GM21367 (cell line): Measurements from ENCODE around the gene INPP5F.
"Not testable (repeated sequence)": the region's sequence is repeated elsewhere in the genome, so short reads cannot be mapped to it uniquely, and the experiment has no call there.

Experiments used
- ATAC-seq: cut with Tn5 transposase; IDR thresholded peaks from one replicate; pipeline ENCODE4 v1.9.1; 2021; ENCODE audit not compliant: unreplicated experiment

INPP5F gene

GRCh38 chr10:119772334-119772733 lies 46.5 kb downstream of the INPP5F start:
- no peak for ATAC-seq

GRCh38 chr10:119773041-119773440 lies 47.2 kb downstream of the INPP5F start:
- not testable (repeated sequence) for ATAC-seq

GRCh38 chr10:119775529-119775928 lies 49.7 kb downstream of the INPP5F start:
- no peak for ATAC-seq

GRCh38 chr10:119776536-119776935 lies 50.7 kb downstream of the INPP5F start:
- ATAC-seq, result no peak

GRCh38 chr10:119777686-119778085 lies 51.8 kb downstream of the INPP5F start:
- ATAC-seq, result no peak

GRCh38 chr10:119778776-119779445 lies 53.1 kb downstream of the INPP5F start:
- ATAC-seq, result no peak

GRCh38 chr10:119780879-119781480 lies 55.1 kb downstream of the INPP5F start:
- no peak for ATAC-seq

- ATAC-seq, result no peak
These were observed 55.6 kb downstream of the INPP5F start for GRCh38 chr10:119781498-119781897.

- no peak for ATAC-seq
These were observed 57.3 kb downstream of the INPP5F start for GRCh38 chr10:119782981-119783664.

GRCh38 chr10:119783665-119784027 lies 57.8 kb downstream of the INPP5F start:
- no peak for ATAC-seq

- ATAC-seq, result no peak
These were observed 58.7 kb downstream of the INPP5F start for GRCh38 chr10:119784340-119785067.

GRCh38 chr10:119786117-119786769 lies 60.4 kb downstream of the INPP5F start:
- ATAC-seq, result no peak

- not testable (repeated sequence) for ATAC-seq
These were observed 69.3 kb downstream of the INPP5F start for GRCh38 chr10:119795101-119795500.

GRCh38 chr10:119796039-119796438 lies 70.2 kb downstream of the INPP5F start:
- ATAC-seq, result no peak

- ATAC-seq, result no peak
These were observed 75.3 kb downstream of the INPP5F start for GRCh38 chr10:119801176-119801575.

GRCh38 chr10:119801998-119802538 lies 76.2 kb downstream of the INPP5F start:
- ATAC-seq, result no peak

GRCh38 chr10:119803264-119803663 lies 77.4 kb downstream of the INPP5F start:
- no peak for ATAC-seq

GRCh38 chr10:119805702-119806230 lies 79.9 kb downstream of the INPP5F start:
- no peak for ATAC-seq

GRCh38 chr10:119806334-119807130 lies 80.7 kb downstream of the INPP5F start:
- no peak for ATAC-seq
